H9 (cell line): ENCODE measurements around the gene CDC37L1. TPM values are rescaled to one million over a fixed set of nuclear protein-coding genes. Genes with fewer than 3 reads are reported as not detected.

Source experiments
- DNase-seq: peaks from one replicate; pipeline ENCODE4 v3.0.0-alpha.2; 2017
- H2AFZ ChIP-seq: one replicate; pipeline ENCODE4 v1.6.1; 2013; ENCODE audit warnings: mild to moderate bottlenecking, low read length, control low read depth, moderate library complexity
- H2AK5ac ChIP-seq: 2 replicates; pipeline ENCODE4 v1.6.1; 2013; ENCODE audit warnings: low read length, control low read depth, mixed read lengths; ENCODE audit not compliant: insufficient read length
- H2BK120ac ChIP-seq: one replicate; pipeline ENCODE4 v1.6.1; 2013; ENCODE audit warnings: low read depth, mild to moderate bottlenecking, low read length, control low read depth, inconsistent platforms; ENCODE audit not compliant: poor library complexity, severe bottlenecking
- H2BK12ac ChIP-seq: 2 replicates; pipeline ENCODE4 v1.6.1; 2013; ENCODE audit warnings: low read length, control low read depth, mixed read lengths, low read depth; ENCODE audit not compliant: insufficient read length
- H2BK15ac ChIP-seq: 2 replicates; pipeline ENCODE4 v1.6.1; 2013; ENCODE audit warnings: low read depth, low read length, control low read depth
- H2BK20ac ChIP-seq: one replicate; pipeline ENCODE4 v1.6.1; 2013; ENCODE audit warnings: low read depth, mild to moderate bottlenecking, low read length, control low read depth, inconsistent platforms; ENCODE audit not compliant: poor library complexity, severe bottlenecking
- H2BK5ac ChIP-seq: 2 replicates; pipeline ENCODE4 v1.6.1; 2013; ENCODE audit warnings: low read length, control low read depth, mixed read lengths; ENCODE audit not compliant: insufficient read length
- H3K14ac ChIP-seq: 2 replicates; pipeline ENCODE4 v1.6.1; 2013; ENCODE audit warnings: low read length, control low read depth; ENCODE audit not compliant: insufficient read depth
- H3K18ac ChIP-seq: 2 replicates; pipeline ENCODE4 v1.6.1; 2013; ENCODE audit warnings: low read depth, mild to moderate bottlenecking, mixed read lengths, low read length, control low read depth; ENCODE audit not compliant: insufficient read length
- H3K23ac ChIP-seq: 2 replicates; pipeline ENCODE4 v1.6.1; 2013; ENCODE audit warnings: low read length, control low read depth, mixed read lengths, low read depth; ENCODE audit not compliant: insufficient read length
- H3K23me2 ChIP-seq: 2 replicates; pipeline ENCODE4 v1.6.1; 2013; ENCODE audit warnings: low read depth, mild to moderate bottlenecking, mixed read lengths, low read length, control low read depth; ENCODE audit not compliant: insufficient read length, poor library complexity, severe bottlenecking
- H3K27ac ChIP-seq: 2 replicates; pipeline ENCODE4 v1.5.1; 2013; ENCODE audit warnings: low read length, control low read depth, mixed read lengths, low read depth; ENCODE audit not compliant: insufficient read length
- H3K27me3 ChIP-seq: 2 replicates; pipeline ENCODE4 v1.6.1; 2013; ENCODE audit warnings: low read length, control low read depth, inconsistent platforms; ENCODE audit not compliant: insufficient read depth
- H3K4ac ChIP-seq: 2 replicates; pipeline ENCODE4 v1.6.1; 2013; ENCODE audit warnings: low read depth, mild to moderate bottlenecking, control low read depth, inconsistent platforms, low read length, moderate library complexity
- H3K4me1 ChIP-seq: 2 replicates; pipeline ENCODE4 v1.6.1; 2013; ENCODE audit warnings: low read length, control low read depth, inconsistent platforms; ENCODE audit not compliant: insufficient read depth
- H3K4me2 ChIP-seq: 2 replicates; pipeline ENCODE4 v1.6.1; 2013; ENCODE audit warnings: low read length, control low read depth, mixed read lengths; ENCODE audit not compliant: insufficient read length, insufficient read depth
- H3K56ac ChIP-seq: 2 replicates; pipeline ENCODE4 v1.6.1; 2013; ENCODE audit warnings: low read depth, mild to moderate bottlenecking, mixed read lengths, low read length, control low read depth; ENCODE audit not compliant: insufficient read length
- H3K79me1 ChIP-seq: 2 replicates; pipeline ENCODE4 v1.6.1; 2013; ENCODE audit warnings: low read depth, mild to moderate bottlenecking, moderate library complexity, low read length, control low read depth, inconsistent platforms; ENCODE audit not compliant: insufficient read depth, poor library complexity, severe bottlenecking
- H3K79me2 ChIP-seq: 2 replicates; pipeline ENCODE4 v1.6.1; 2013; ENCODE audit warnings: low read length, control low read depth, inconsistent platforms; ENCODE audit not compliant: insufficient read depth
- H3K9ac ChIP-seq: 2 replicates; pipeline ENCODE4 v1.6.1; 2013; ENCODE audit warnings: low read length, control low read depth, mixed read lengths; ENCODE audit not compliant: insufficient read length; ENCODE audit errors: extremely low read depth
- H3K9me3 ChIP-seq: one replicate; pipeline ENCODE4 v1.6.1; 2013; ENCODE audit warnings: low read depth, low read length, inconsistent platforms; ENCODE audit not compliant: control insufficient read depth
- H3T11ph ChIP-seq: one replicate; pipeline ENCODE4 v1.6.1; 2013; ENCODE audit warnings: mild to moderate bottlenecking, low read length, control low read depth, inconsistent platforms
- H4K20me1 ChIP-seq: one replicate; pipeline ENCODE4 v1.6.1; 2013; ENCODE audit not compliant: control insufficient read depth, insufficient read length, insufficient read depth
- H4K5ac ChIP-seq: 2 replicates; pipeline ENCODE4 v1.6.1; 2013; ENCODE audit warnings: low read depth, mild to moderate bottlenecking, mixed read lengths, low read length, control low read depth; ENCODE audit not compliant: insufficient read length
- H4K8ac ChIP-seq: replicated peaks from 2 replicates; pipeline ENCODE4 v1.6.1; 2013; ENCODE audit warnings: low read length, control low read depth, mixed read lengths, low read depth; ENCODE audit not compliant: insufficient read length
- H4K91ac ChIP-seq: 2 replicates; pipeline ENCODE4 v1.6.1; 2013; ENCODE audit warnings: low read depth, mild to moderate bottlenecking, moderate library complexity, mixed read lengths, low read length, control low read depth; ENCODE audit not compliant: insufficient read length
- H3K27ac Mint-ChIP-seq, 3 experiments: 2 replicates in 2 of 3; 3 replicates in 1 of 3; pipeline ENCODE4 v1.8.0; 2020 to 2021; ENCODE audit warnings: mixed read lengths in 3 of 3, mild to moderate bottlenecking in 1 of 3, moderate library complexity in 1 of 3
- H3K27me3 Mint-ChIP-seq: 2 replicates; pipeline ENCODE4 v1.8.0; 2021; ENCODE audit warnings: low read depth, mild to moderate bottlenecking, moderate library complexity, mixed read lengths
- H3K36me3 Mint-ChIP-seq, 3 experiments: 2 replicates in 2 of 3; 3 replicates in 1 of 3; pipeline ENCODE4 v1.8.0; 2020 to 2021; ENCODE audit warnings: low read depth in 3 of 3, mixed read lengths in 3 of 3; ENCODE audit not compliant: insufficient read depth in 1 of 3
- H3K4me1 Mint-ChIP-seq, 2 experiments: 2 replicates each; pipeline ENCODE4 v1.8.0; 2020; ENCODE audit warnings: mixed read lengths in 2 of 2
- H3K4me3 Mint-ChIP-seq, 2 experiments: 2 replicates in 1 of 2; 3 replicates in 1 of 2; pipeline ENCODE4 v1.8.0; 2020 to 2021; ENCODE audit warnings: mild to moderate bottlenecking in 2 of 2, mixed read lengths in 2 of 2, moderate library complexity in 1 of 2
- H3K9me3 Mint-ChIP-seq, 2 experiments: 2 replicates in 1 of 2; 3 replicates in 1 of 2; pipeline ENCODE4 v1.8.0; 2020; ENCODE audit warnings: mild to moderate bottlenecking in 2 of 2, mixed read lengths in 2 of 2, moderate library complexity in 1 of 2
- WGBS: extraction: QIAGEN DNeasy Blood & Tissue Kit; methylation state at CpG from one replicate; pipeline ENCODE4 v1.1.7; 2013; ENCODE audit warnings: missing lambda C conversion rate, low lambda C conversion rate, mixed read lengths; ENCODE audit not compliant: insufficient read length; ENCODE audit errors: extremely low coverage; 5-methylcytosine and 5-hydroxymethylcytosine counted together
- total RNA-seq: library from RNA; stranded (reverse); gene quantifications from 2 replicates; pipeline ENCODE4 v1.2.1, GENCODE V29; 2021
- TF ChIP-seq, protein P1 (sequence below): fragments of 200-600 bp; sonication (generic); conservative IDR thresholded peaks from 3 replicates; pipeline ENCODE4 v1.8.0; 2021; ENCODE audit warnings: antibody characterized with exemption, mild to moderate bottlenecking

The CDC37L1 gene
- total RNA-seq, 1 experiment from 2014 or later: 17.6 TPM

- H2AK5ac ChIP-seq: no peak overlapping the region
- H3K23ac ChIP-seq: no peak overlapping the region
- H2BK20ac ChIP-seq: no peak overlapping the region
- Mint-ChIP-seq H3K4me3 (no peak overlapping the region), H3K27me3 (no peaks in the 10 kb centered on the region), H3K36me3 (peaks cover 3 to 33% (median 30%) of the 10 kb centered on the region in 3 experiments; a peak in 6 of 7 replicates), H3K27ac (no peak overlapping the region), H3K9me3 (no peaks in the 10 kb centered on the region), H3K4me1 (no peaks in the 10 kb centered on the region)
- no peak overlapping the region for H3K27ac ChIP-seq
- H2BK120ac ChIP-seq: no peak overlapping the region
- H4K8ac ChIP-seq: no peak overlapping the region
- H3K56ac ChIP-seq: no peak overlapping the region
- no peaks in the 10 kb centered on the region for H3K4me1 ChIP-seq
- no peak overlapping the region for H2BK12ac ChIP-seq
- H3K9me3 ChIP-seq: no peaks in the 10 kb centered on the region
- no peak overlapping the region for H3K9ac ChIP-seq
- H2BK15ac ChIP-seq: no peak overlapping the region
- no peak overlapping the region for H3K14ac ChIP-seq
- H3T11ph ChIP-seq: no peak overlapping the region
- no peak overlapping the region for H2AFZ ChIP-seq
- H3K18ac ChIP-seq: no peak overlapping the region
- no peaks in the 10 kb centered on the region for H3K27me3 ChIP-seq
- no peaks in the 10 kb centered on the region for H3K79me2 ChIP-seq
- no peak for DNase-seq
- no CpG with 5 or more reads among the region's 2 CpGs for WGBS
- H4K5ac ChIP-seq: no peak overlapping the region
- no peaks in the 10 kb centered on the region for H4K20me1 ChIP-seq
- H4K91ac ChIP-seq: no peak overlapping the region
- no peak overlapping the region for H2BK5ac ChIP-seq
- H3K4ac ChIP-seq: no peak overlapping the region
- H3K4me2 ChIP-seq: no peak overlapping the region
- TF ChIP-seq, protein P1, sequence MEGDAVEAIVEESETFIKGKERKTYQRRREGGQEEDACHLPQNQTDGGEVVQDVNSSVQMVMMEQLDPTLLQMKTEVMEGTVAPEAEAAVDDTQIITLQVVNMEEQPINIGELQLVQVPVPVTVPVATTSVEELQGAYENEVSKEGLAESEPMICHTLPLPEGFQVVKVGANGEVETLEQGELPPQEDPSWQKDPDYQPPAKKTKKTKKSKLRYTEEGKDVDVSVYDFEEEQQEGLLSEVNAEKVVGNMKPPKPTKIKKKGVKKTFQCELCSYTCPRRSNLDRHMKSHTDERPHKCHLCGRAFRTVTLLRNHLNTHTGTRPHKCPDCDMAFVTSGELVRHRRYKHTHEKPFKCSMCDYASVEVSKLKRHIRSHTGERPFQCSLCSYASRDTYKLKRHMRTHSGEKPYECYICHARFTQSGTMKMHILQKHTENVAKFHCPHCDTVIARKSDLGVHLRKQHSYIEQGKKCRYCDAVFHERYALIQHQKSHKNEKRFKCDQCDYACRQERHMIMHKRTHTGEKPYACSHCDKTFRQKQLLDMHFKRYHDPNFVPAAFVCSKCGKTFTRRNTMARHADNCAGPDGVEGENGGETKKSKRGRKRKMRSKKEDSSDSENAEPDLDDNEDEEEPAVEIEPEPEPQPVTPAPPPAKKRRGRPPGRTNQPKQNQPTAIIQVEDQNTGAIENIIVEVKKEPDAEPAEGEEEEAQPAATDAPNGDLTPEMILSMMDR: no peak
- H3K79me1 ChIP-seq: no peaks in the 10 kb centered on the region
- no peaks in the 10 kb centered on the region for H3K23me2 ChIP-seq
Observed at GRCh38 chr9:4700932-4701331, 21.6 kb downstream of the CDC37L1 start.
